Measurements from ENCODE around the gene BCKDHB.

- TF ChIP-seq POLR2A (IDR thresholded peaks at IDR 0.05): no peak
- no peak for TF ChIP-seq CTCF (IDR thresholded peaks at IDR 0.05)
- no peak for TF ChIP-seq POLR2AphosphoS5 (IDR thresholded peaks at IDR 0.05)
- no peak for TF ChIP-seq EP300 (IDR thresholded peaks at IDR 0.05)
These were observed 166.5 kb downstream of the BCKDHB start for GRCh38 chr6:80272988-80273387.
